PC-3 (cell line): Measurements from ENCODE around the gene DEPDC7.

ENCODE experiments used
- CTCF ChIP-seq: fragments of 300-600 bp; sonication (generic); conservative IDR thresholded peaks from 2 replicates; pipeline ENCODE4 v1.5.1; 2017; ENCODE audit warnings: antibody characterized with exemption, low read depth, mild to moderate bottlenecking, low read length
- EZH2phosphoT487 ChIP-seq: fragments of 300-600 bp; sonication (generic); IDR thresholded peaks from 2 replicates; pipeline ENCODE4 v1.6.1; 2018; ENCODE audit warnings: mild to moderate bottlenecking, antibody characterized with exemption, low read length, borderline replicate concordance

GRCh38 chr11:32985600-32985999 is 30.1 kb upstream of the DEPDC7 start:
- TF ChIP-seq CTCF: no peak
- TF ChIP-seq EZH2phosphoT487: no peak
